Measurements from ENCODE around the gene TBCCD1.

TBCCD1 gene

GRCh38 chr3:186564586-186564985 is 2.6 kb downstream of the TBCCD1 start:
- Histone ChIP-seq H3K27me3 (ENCODE audit: control insufficient read depth in 2 of 2, insufficient read depth in 2 of 2, low read length in 2 of 2) (no peaks in the 10 kb centered on the region), H3K9ac (ENCODE audit: low read depth in 1 of 2, low read length in 2 of 2) (no peak overlapping the region), H3K4me1 (ENCODE audit: control insufficient read depth in 2 of 2, insufficient read depth in 2 of 2, low read length in 2 of 2) (peaks cover 8 to 10% of the 10 kb centered on the region in 2 donors), H3K4me3 (ENCODE audit: low read length in 2 of 2) (no peak overlapping the region), H3K36me3 (ENCODE audit: control insufficient read depth in 2 of 2, insufficient read depth in 2 of 2, low read length in 2 of 2) (peaks cover 3 to 11% of the 10 kb centered on the region in 2 donors), H3K9me3 (ENCODE audit: control insufficient read depth in 2 of 2, low read length in 2 of 2) (no peaks in the 10 kb centered on the region), H3K27ac (ENCODE audit: low read depth in 2 of 2, low read length in 2 of 2) (no peak overlapping the region)

- peaks cover 28 to 48% of the 10 kb centered on the region in 2 donors for H3K36me3 ChIP-seq (ENCODE audit: control insufficient read depth in 2 of 2, insufficient read depth in 2 of 2, low read length in 2 of 2)
- peaks cover 0 to 5% of the 10 kb centered on the region in 2 donors for H3K4me1 ChIP-seq (ENCODE audit: control insufficient read depth in 2 of 2, insufficient read depth in 2 of 2, low read length in 2 of 2)
- H3K9ac ChIP-seq (ENCODE audit: low read depth in 1 of 2, low read length in 2 of 2), result no peak overlapping the region
- no peak overlapping the region for H3K4me3 ChIP-seq (ENCODE audit: low read length in 2 of 2)
- no peaks in the 10 kb centered on the region for H3K9me3 ChIP-seq (ENCODE audit: control insufficient read depth in 2 of 2, low read length in 2 of 2)
- no peaks in the 10 kb centered on the region for H3K27me3 ChIP-seq (ENCODE audit: control insufficient read depth in 2 of 2, insufficient read depth in 2 of 2, low read length in 2 of 2)
- H3K27ac ChIP-seq (ENCODE audit: low read depth in 2 of 2, low read length in 2 of 2), result no peak overlapping the region
Measured at GRCh38 chr3:186552408-186553031, 14.6 kb downstream of the TBCCD1 start.

- Histone ChIP-seq H3K36me3 (ENCODE audit: control insufficient read depth in 2 of 2, insufficient read depth in 2 of 2, low read length in 2 of 2) (peaks cover 21 to 40% of the 10 kb centered on the region in 2 donors), H3K9ac (ENCODE audit: low read depth in 1 of 2, low read length in 2 of 2) (no peak overlapping the region), H3K4me1 (ENCODE audit: control insufficient read depth in 2 of 2, insufficient read depth in 2 of 2, low read length in 2 of 2) (peaks cover 0 to 5% of the 10 kb centered on the region in 2 donors), H3K27ac (ENCODE audit: low read depth in 2 of 2, low read length in 2 of 2) (no peak overlapping the region), H3K9me3 (ENCODE audit: control insufficient read depth in 2 of 2, low read length in 2 of 2) (no peaks in the 10 kb centered on the region), H3K4me3 (ENCODE audit: low read length in 2 of 2) (no peak overlapping the region), H3K27me3 (ENCODE audit: control insufficient read depth in 2 of 2, insufficient read depth in 2 of 2, low read length in 2 of 2) (no peaks in the 10 kb centered on the region)
Measured at GRCh38 chr3:186551387-186551786, 15.8 kb downstream of the TBCCD1 start.

GRCh38 chr3:186549497-186549896 is 17.6 kb downstream of the TBCCD1 start:
- Histone ChIP-seq H3K27me3 (ENCODE audit: control insufficient read depth in 2 of 2, insufficient read depth in 2 of 2, low read length in 2 of 2) (no peaks in the 10 kb centered on the region), H3K36me3 (ENCODE audit: control insufficient read depth in 2 of 2, insufficient read depth in 2 of 2, low read length in 2 of 2) (peaks cover 21 to 31% of the 10 kb centered on the region in 2 donors)

GRCh38 chr3:186544281-186544680 is 22.9 kb downstream of the TBCCD1 start, which contains the start of gene CRYGS:
TSS of gene CRYGS (minus strand) at chr3:186544380. CDS start at chr3:186544326, 54 bp downstream.
- no peak within 1 kb of the TSS for H3K9ac ChIP-seq (ENCODE audit: low read depth in 1 of 2, low read length in 2 of 2)
- no peaks in the 10 kb centered on the region for H3K9me3 ChIP-seq (ENCODE audit: control insufficient read depth in 2 of 2, low read length in 2 of 2)
- H3K27ac ChIP-seq (ENCODE audit: low read depth in 2 of 2, low read length in 2 of 2), result no peak within 1 kb of the TSS
- no peaks in the 10 kb centered on the region for H3K27me3 ChIP-seq (ENCODE audit: control insufficient read depth in 2 of 2, insufficient read depth in 2 of 2, low read length in 2 of 2)
- H3K36me3 ChIP-seq (ENCODE audit: control insufficient read depth in 2 of 2, insufficient read depth in 2 of 2, low read length in 2 of 2), result peaks cover 13 to 16% of the 10 kb centered on the region in 2 donors
- H3K4me1 ChIP-seq (ENCODE audit: control insufficient read depth in 2 of 2, insufficient read depth in 2 of 2, low read length in 2 of 2), result no peaks in the 10 kb centered on the region
- no peak within 1 kb of the TSS for H3K4me3 ChIP-seq (ENCODE audit: low read length in 2 of 2)

More at GRCh38 chr3:186549497-186549896, 17.6 kb downstream of the TBCCD1 start:
- no peak overlapping the region for H3K9ac ChIP-seq (ENCODE audit: low read depth in 1 of 2, low read length in 2 of 2)
- peaks cover 0 to 5% of the 10 kb centered on the region in 2 donors for H3K4me1 ChIP-seq (ENCODE audit: control insufficient read depth in 2 of 2, insufficient read depth in 2 of 2, low read length in 2 of 2)
- H3K4me3 ChIP-seq (ENCODE audit: low read length in 2 of 2), result no peak overlapping the region
- no peak overlapping the region for H3K27ac ChIP-seq (ENCODE audit: low read depth in 2 of 2, low read length in 2 of 2)
- H3K9me3 ChIP-seq (ENCODE audit: control insufficient read depth in 2 of 2, low read length in 2 of 2), result no peaks in the 10 kb centered on the region

- H3K4me3 ChIP-seq (ENCODE audit: low read length in 2 of 2), result no peak overlapping the region
- no peaks in the 10 kb centered on the region for H3K4me1 ChIP-seq (ENCODE audit: control insufficient read depth in 2 of 2, insufficient read depth in 2 of 2, low read length in 2 of 2)
- H3K27me3 ChIP-seq (ENCODE audit: control insufficient read depth in 2 of 2, insufficient read depth in 2 of 2, low read length in 2 of 2), result no peaks in the 10 kb centered on the region
- H3K27ac ChIP-seq (ENCODE audit: low read depth in 2 of 2, low read length in 2 of 2), result no peak overlapping the region
- peaks cover 5 to 17% of the 10 kb centered on the region in 2 donors for H3K36me3 ChIP-seq (ENCODE audit: control insufficient read depth in 2 of 2, insufficient read depth in 2 of 2, low read length in 2 of 2)
- no peaks in the 10 kb centered on the region for H3K9me3 ChIP-seq (ENCODE audit: control insufficient read depth in 2 of 2, low read length in 2 of 2)
- no peak overlapping the region for H3K9ac ChIP-seq (ENCODE audit: low read depth in 1 of 2, low read length in 2 of 2)
Measured at GRCh38 chr3:186540835-186541226, 26.3 kb downstream of the TBCCD1 start.

GRCh38 chr3:186540221-186540834 is 26.8 kb downstream of the TBCCD1 start:
- H3K4me3 ChIP-seq (ENCODE audit: low read length in 2 of 2), result no peak overlapping the region
- no peak overlapping the region for H3K27ac ChIP-seq (ENCODE audit: low read depth in 2 of 2, low read length in 2 of 2)
- no peaks in the 10 kb centered on the region for H3K27me3 ChIP-seq (ENCODE audit: control insufficient read depth in 2 of 2, insufficient read depth in 2 of 2, low read length in 2 of 2)

GRCh38 chr3:186538779-186539178 is 28.4 kb downstream of the TBCCD1 start:
- H3K9me3 ChIP-seq (ENCODE audit: control insufficient read depth in 2 of 2, low read length in 2 of 2), result no peaks in the 10 kb centered on the region
- H3K4me3 ChIP-seq (ENCODE audit: low read length in 2 of 2), result no peak overlapping the region
- H3K27me3 ChIP-seq (ENCODE audit: control insufficient read depth in 2 of 2, insufficient read depth in 2 of 2, low read length in 2 of 2), result no peaks in the 10 kb centered on the region
- no peaks in the 10 kb centered on the region for H3K4me1 ChIP-seq (ENCODE audit: control insufficient read depth in 2 of 2, insufficient read depth in 2 of 2, low read length in 2 of 2)
- H3K27ac ChIP-seq (ENCODE audit: low read depth in 2 of 2, low read length in 2 of 2), result no peak overlapping the region
- H3K36me3 ChIP-seq (ENCODE audit: control insufficient read depth in 2 of 2, insufficient read depth in 2 of 2, low read length in 2 of 2), result peaks cover 0 to 7% of the 10 kb centered on the region in 2 donors
- H3K9ac ChIP-seq (ENCODE audit: low read depth in 1 of 2, low read length in 2 of 2), result no peak overlapping the region

More at GRCh38 chr3:186540221-186540834, 26.8 kb downstream of the TBCCD1 start:
- Histone ChIP-seq H3K4me1 (ENCODE audit: control insufficient read depth in 2 of 2, insufficient read depth in 2 of 2, low read length in 2 of 2) (no peaks in the 10 kb centered on the region), H3K36me3 (ENCODE audit: control insufficient read depth in 2 of 2, insufficient read depth in 2 of 2, low read length in 2 of 2) (peaks cover 5 to 17% of the 10 kb centered on the region in 2 donors), H3K9ac (ENCODE audit: low read depth in 1 of 2, low read length in 2 of 2) (no peak overlapping the region), H3K9me3 (ENCODE audit: control insufficient read depth in 2 of 2, low read length in 2 of 2) (no peaks in the 10 kb centered on the region)

GRCh38 chr3:186536883-186537844 is 30.0 kb downstream of the TBCCD1 start:
- Histone ChIP-seq H3K27me3 (ENCODE audit: control insufficient read depth in 2 of 2, insufficient read depth in 2 of 2, low read length in 2 of 2) (no peaks in the 10 kb centered on the region), H3K9ac (ENCODE audit: low read depth in 1 of 2, low read length in 2 of 2) (no peak overlapping the region), H3K27ac (ENCODE audit: low read depth in 2 of 2, low read length in 2 of 2) (no peak overlapping the region), H3K9me3 (ENCODE audit: control insufficient read depth in 2 of 2, low read length in 2 of 2) (no peaks in the 10 kb centered on the region), H3K4me3 (ENCODE audit: low read length in 2 of 2) (no peak overlapping the region), H3K36me3 (ENCODE audit: control insufficient read depth in 2 of 2, insufficient read depth in 2 of 2, low read length in 2 of 2) (peaks cover 0 to 6% of the 10 kb centered on the region in 2 donors), H3K4me1 (ENCODE audit: control insufficient read depth in 2 of 2, insufficient read depth in 2 of 2, low read length in 2 of 2) (no peaks in the 10 kb centered on the region)

Data from mucosa of rectum (tissue), 2 donors.